NCI-H146 treated with DMSO at 0.1 percent for 48 hours (cell line): ENCODE measurements around the gene TRIOBP.
"Not testable (repeated sequence)": the region's sequence is repeated elsewhere in the genome, so short reads cannot be mapped to it uniquely, and the experiment has no call there.

Source experiments
- DNase-seq: peaks from one replicate; lab custom pipeline; 2025; ENCODE audit not compliant: unreplicated experiment; lab: John Stamatoyannopoulos, UW

Gene TRIOBP

GRCh38 chr22:37775785-37776638, 79.2 kb downstream of the TRIOBP start:
- no peak for DNase-seq

- DNase-seq = no peak
Observed at GRCh38 chr22:37776639-37777005, 79.8 kb downstream of the TRIOBP start.

- no peak for DNase-seq
Observed at GRCh38 chr22:37777122-37777687, 80.4 kb downstream of the TRIOBP start.

DNA sequence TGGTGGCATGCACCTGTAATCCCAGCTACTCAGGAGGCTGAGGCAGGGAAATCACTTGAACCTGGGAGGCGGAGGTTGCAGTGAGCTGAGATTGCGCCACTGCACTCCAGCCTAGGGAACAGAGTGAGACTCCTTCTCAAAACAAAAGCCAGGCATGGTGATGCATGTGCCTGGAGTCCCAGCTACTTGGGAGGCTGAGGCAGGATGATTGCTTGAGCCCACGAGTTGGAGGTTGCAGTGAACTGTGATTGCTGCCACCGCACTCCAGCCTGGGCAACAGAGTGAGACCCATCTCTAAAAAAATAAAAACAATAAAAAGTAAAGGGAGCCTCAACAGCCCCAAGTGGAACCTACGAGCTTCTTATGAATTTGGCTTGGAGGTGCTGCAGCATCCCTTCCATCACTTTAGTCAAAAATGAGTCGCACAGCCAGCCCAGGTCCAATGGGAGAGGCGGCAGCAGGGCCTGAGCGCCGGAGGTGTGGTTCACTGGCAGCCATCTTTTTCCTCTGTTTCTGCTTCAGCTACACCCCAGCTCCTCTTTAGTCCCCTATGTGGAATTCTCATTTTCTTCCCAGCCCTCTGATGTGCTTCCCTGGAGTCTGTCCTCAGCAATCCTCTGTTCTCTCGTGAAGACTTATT, 81.6 kb downstream of the TRIOBP start:
- no peak for DNase-seq

DNA sequence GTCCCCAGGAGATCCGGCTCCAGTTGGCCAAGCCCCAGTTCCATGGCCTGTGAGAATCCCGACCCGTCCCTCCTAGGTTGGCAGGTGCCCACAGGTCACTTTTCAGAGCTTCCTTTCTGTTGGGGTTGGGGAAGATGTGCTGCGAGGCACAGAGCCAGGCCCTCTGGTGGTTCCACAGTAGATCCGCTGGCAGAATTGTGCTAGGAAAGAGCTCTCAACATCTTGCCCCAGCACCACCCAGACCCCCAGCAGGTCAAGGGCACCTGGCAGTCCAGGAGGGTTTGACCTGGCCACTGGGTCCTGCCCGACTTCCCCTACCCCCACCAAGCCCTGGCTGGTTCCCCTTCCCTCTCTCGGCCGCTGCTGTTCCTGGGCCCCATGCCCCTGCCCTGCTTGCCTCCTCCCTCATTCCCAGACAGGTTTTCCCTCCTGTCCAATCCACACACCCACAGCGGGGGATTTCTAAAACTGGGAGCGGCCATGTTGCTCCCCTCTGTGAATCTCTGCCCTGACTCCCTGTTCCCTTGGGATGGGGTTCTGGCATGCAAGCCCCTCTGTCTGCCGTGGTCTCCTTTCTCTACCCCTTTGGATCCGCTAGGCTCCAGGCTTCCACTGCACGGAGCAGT, 84.7 kb downstream of the TRIOBP start:
- no peak for DNase-seq

DNA sequence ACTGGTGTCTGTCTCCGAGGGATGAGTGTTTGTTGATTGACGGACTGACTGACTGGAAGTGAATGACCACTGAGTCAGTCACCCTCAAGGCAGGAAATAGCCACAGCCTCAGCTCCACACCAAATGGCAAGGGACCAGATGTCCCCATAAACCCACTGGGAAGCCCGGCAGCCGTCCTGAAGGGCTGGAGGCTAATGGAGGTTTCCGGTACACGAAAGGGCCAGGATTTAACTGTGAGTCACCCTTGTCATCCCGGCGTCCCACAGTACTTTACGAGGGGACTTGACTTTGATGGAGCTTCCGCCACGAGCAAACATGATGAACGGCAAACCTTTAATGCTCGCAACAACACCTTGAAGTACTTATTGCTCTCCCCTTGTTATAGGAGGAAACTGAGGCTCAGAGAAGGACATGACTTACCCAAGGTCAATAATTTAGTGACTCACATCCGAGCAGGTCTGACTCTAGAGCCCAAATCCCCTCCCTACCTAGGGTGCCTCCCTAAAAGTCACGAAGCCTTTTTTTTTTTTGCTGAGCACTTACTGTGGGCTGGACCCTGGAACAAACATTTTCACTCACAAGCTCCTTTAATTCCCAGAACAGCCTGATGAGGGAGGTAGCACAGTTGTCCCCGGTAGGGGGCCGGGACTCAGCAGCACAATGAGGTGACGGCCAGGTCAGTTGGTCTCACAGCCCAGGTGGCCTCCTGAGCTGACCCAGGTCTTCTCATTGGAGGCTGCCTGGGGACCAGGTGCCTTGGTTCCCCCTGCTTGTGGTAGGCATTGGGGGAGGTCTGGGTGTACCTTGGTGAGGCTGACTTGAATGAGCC, 85.7 kb downstream of the TRIOBP start:
- no peak for DNase-seq

- DNase-seq = no peak
Observed at GRCh38 chr22:37784829-37785495, 88.1 kb downstream of the TRIOBP start.

DNA sequence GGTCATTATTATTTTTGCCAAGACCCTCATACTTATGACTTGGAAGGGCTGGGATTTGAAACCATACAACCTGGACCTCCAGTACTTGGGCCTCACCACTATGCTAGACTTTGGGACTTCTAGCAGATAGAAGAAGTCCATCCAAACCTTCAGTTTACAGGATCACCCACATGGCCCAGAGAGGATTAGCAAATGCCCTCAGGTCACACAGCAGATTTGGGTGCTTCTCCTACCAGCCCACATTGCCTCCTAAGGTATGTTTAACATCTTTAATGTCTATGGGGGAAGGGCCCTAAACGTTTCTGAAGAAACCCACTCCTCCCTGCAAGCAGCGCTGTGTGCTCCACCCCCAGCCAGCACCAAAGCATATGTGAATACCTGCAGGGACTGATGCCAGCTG, 93.4 kb downstream of the TRIOBP start:
- DNase-seq = no peak

DNA sequence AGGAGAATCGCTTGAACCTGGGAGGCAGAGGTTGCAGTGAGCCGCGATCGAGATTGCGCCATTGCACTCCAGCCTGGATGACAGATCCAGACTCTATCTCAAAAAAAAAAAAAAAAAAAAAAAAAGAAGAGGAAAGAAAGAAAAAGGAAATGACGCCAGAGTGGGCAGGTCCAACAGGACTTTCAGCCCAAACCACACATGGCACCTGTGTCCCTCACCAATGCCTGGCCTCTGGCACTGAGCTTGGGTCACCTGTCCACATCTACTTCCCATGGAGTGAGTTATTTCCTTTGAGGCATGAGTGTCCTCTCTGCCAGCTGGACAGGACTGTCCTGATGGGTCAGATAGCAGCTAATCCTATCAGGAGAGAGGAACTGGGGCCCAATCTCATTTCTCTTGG, 95.6 kb downstream of the TRIOBP start:
- no peak for DNase-seq

GRCh38 chr22:37794376-37794775, 97.5 kb downstream of the TRIOBP start:
- no peak for DNase-seq

DNA sequence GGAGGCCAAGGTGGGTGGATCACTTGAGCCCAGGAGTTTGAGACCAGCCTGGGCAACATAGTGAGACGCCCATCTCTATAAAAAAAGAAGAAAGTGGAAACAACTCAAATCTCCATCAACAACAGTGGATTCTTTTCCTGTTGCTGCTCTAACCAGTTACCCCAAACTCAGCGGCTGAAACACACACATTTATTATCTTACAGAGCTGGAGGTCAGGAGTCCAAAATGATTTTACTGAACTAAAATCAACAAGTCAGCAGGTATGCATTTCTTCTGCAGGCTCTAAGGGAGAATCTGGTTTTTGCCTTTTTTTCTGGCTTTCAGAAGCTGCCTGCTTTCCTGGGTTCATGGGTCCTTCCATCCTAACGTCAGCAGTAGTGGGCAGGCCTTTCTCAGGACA, 99.2 kb downstream of the TRIOBP start:
- DNase-seq = no peak

- DNase-seq = not testable (repeated sequence)
Observed at GRCh38 chr22:37797259-37797658, 100.4 kb downstream of the TRIOBP start.

DNA sequence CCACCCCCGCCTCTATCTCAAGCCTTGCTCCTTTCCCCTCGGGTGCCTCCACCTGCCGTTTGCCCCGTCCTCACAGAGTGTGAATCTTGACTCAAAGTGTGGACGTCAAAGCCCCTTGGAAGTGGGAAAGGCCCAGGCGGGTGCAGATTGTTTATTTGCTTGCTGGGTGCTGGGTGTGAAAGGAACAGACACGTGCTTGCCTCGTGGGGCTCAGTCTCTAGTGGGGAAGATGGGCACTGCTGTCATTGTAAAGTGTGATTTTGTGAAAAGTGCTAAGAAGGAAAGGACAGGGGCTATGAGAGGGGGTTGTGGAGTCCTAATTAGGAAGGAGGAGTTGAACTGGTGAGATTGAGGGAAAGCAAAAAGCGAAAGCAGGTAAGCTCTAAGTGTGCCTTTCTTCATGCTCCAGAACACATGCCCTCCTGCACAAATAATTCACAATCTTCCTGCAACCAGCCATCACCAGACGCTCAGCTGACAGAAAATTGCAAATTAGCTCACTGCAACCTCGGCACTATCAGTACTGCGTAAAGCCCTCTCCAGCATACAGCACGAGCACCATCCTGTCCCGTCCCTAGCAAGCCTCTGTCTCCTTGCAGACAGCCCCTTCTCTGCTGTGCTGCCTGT, 101.1 kb downstream of the TRIOBP start:
- no peak for DNase-seq

DNA sequence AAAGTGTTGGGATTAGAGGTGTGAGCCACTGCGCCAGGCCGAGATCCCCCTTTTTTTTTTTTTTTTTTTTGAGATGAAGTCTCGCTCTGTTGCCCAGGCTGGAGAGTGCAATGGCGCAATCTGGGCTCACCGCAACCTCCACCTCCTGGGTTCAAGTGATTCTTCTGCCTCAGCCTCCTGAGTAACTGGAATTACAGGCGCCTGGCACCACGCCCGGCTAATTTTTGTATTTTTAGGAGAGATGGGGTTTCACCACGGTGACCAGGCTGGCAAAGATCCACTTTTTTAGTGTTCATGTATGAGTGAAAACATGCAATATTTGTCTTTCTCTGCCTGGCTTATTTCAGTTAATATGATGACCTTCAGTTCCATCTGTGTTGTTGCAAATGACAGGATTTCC, 103.1 kb downstream of the TRIOBP start:
- not testable (repeated sequence) for DNase-seq

DNA sequence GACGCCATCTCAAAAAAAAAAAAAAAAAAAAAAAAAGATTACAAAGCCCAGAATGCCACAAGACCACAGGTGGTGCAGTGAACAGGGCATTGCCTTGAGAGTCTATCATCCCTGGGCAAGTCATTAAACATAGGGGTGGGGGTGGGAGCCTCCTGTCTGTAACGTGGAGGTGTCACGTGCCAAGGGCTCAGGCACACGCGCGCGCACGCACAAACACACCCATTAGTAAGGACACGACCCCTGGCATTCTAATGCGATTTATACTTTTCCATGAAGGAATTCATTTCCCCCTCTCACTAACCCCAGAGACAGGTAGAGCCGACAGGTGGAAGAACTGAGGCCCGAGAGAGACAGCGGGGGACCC, 105.1 kb downstream of the TRIOBP start:
- peak; percentile 13 for DNase-seq

GRCh38 chr22:37802310-37803194, 105.7 kb downstream of the TRIOBP start:
- DNase-seq = peak; percentile 46

GRCh38 chr22:37803195-37803638, 106.4 kb downstream of the TRIOBP start:
- peak; percentile 53 for DNase-seq

GRCh38 chr22:37803639-37804351, 106.9 kb downstream of the TRIOBP start:
- peak; percentile 53 for DNase-seq
